A549 (cell line): ENCODE data around the gene ITGB2. TPM values are rescaled to one million over a fixed set of nuclear protein-coding genes. Genes with fewer than 3 reads are reported as not detected.

Source experiments
- ATAC-seq, 2 experiments: fragments of 200-7000 bp in 1 of 2; fragments of >200 bp in 1 of 2; cut with Nextera tagmentation in 1 of 2; cut with Tn5 transposase in 1 of 2; 3 replicates each; pipeline versions ENCODE4 v1.8.0 to v1.9.1; 2018 to 2020; ENCODE audit warnings: mild to moderate bottlenecking in 1 of 2, moderate library complexity in 1 of 2
- CTCF ChIA-PET: fragments of 300-600 bp; sonication (Branson Sonifier 250); formaldehyde crosslinking; extraction: SDS; loops from one replicate; lab custom pipeline; 2021; ENCODE audit warnings: antibody characterized with exemption, inconsistent platforms; lab: Yijun Ruan, JAX
- POLR2A ChIA-PET: fragments of 350-600 bp; formaldehyde crosslinking; extraction: SDS; loops from one replicate; lab custom pipeline; 2021; ENCODE audit warnings: antibody characterized with exemption, inconsistent platforms; lab: Yijun Ruan, JAX
- DNase-seq, 2 experiments: peaks; one replicate each; pipeline versions ENCODE4 v3.0.0 to v3.0.0-alpha.2; 2011 to 2016; ENCODE audit warnings: low read depth in 1 of 2, low spot score in 1 of 2
- FAIRE-seq: peaks from 2 replicates; lab custom pipeline; 2011; peaks lifted over from hg19 to GRCh38; lab: Jason Lieb, UNC
- H3K27ac ChIP-seq, 2 experiments: fragments of >200 bp; sonication (Bioruptor Twin); formaldehyde crosslinking; 3 replicates each; pipeline ENCODE4 v1.5.1; 2016 to 2017
- H3K4me1 ChIP-seq: fragments of >200 bp; sonication (Bioruptor Twin); formaldehyde crosslinking; 3 replicates; pipeline ENCODE4 v1.6.1; 2016
- H3K4me2 ChIP-seq: fragments of >200 bp; sonication (Bioruptor Twin); formaldehyde crosslinking; 3 replicates; pipeline ENCODE4 v1.6.1; 2016
- H3K4me3 ChIP-seq: fragments of >200 bp; sonication (Bioruptor Twin); formaldehyde crosslinking; 3 replicates; pipeline ENCODE4 v1.5.1; 2016
- H3K9me3 ChIP-seq: fragments of >200 bp; sonication (Bioruptor Twin); formaldehyde crosslinking; 3 replicates; pipeline ENCODE4 v1.6.1; 2016
- BHLHE40 ChIP-seq: IDR thresholded peaks from 2 replicates; pipeline ENCODE4 v1.6.1; 2012; ENCODE audit warnings: low read depth, low read length, inconsistent platforms
- CBX2 ChIP-seq: fragments of 200-600 bp; sonication (generic); IDR thresholded peaks from 2 replicates; pipeline ENCODE4 v1.6.1; 2016; ENCODE audit warnings: low read depth, mild to moderate bottlenecking, borderline replicate concordance
- CHD4 ChIP-seq: fragments of 200-600 bp; sonication (generic); IDR thresholded peaks from 2 replicates; pipeline ENCODE4 v1.6.1; 2016; ENCODE audit warnings: antibody characterized with exemption, mild to moderate bottlenecking, borderline replicate concordance
- EHMT2 ChIP-seq: fragments of 200-600 bp; sonication (generic); IDR thresholded peaks from 2 replicates; pipeline ENCODE4 v1.6.1; 2016; ENCODE audit warnings: antibody characterized with exemption, low read depth, mild to moderate bottlenecking, moderate library complexity
- EP300 ChIP-seq, 2 experiments: fragments of >200 bp; sonication (Bioruptor Twin); formaldehyde crosslinking; IDR thresholded peaks; 2 replicates in 1 of 2; 3 replicates in 1 of 2; pipeline ENCODE4 v1.6.1; 2016 to 2017
- FOSL2 ChIP-seq, 2 experiments: fragments of 450-650 bp in 1 of 2; fragments of >200 bp in 1 of 2; sonication (Bioruptor Twin) in 1 of 2; formaldehyde crosslinking; IDR thresholded peaks; 2 replicates each; pipeline versions ENCODE4 v1.5.0 to v1.6.1; 2016 to 2020; ENCODE audit warnings: mild to moderate bottlenecking in 1 of 2, moderate library complexity in 1 of 2
- FOXS1 ChIP-seq: fragments of 250-450 bp; sonication (Bioruptor Pico); IDR thresholded peaks from 2 replicates; pipeline ENCODE4 v1.5.0; 2020; ENCODE audit warnings: mild to moderate bottlenecking, moderate library complexity
- HEYL ChIP-seq: fragments of 250-450 bp; sonication (Bioruptor Pico); IDR thresholded peaks from 2 replicates; pipeline ENCODE4 v1.8.0; 2021; ENCODE audit warnings: mild to moderate bottlenecking, moderate library complexity
- HMGXB4 ChIP-seq: fragments of 250-450 bp; sonication (Bioruptor Pico); IDR thresholded peaks from 2 replicates; pipeline ENCODE4 v1.5.0; 2021; ENCODE audit warnings: mild to moderate bottlenecking, moderate library complexity, borderline replicate concordance
- HOXB13 ChIP-seq: fragments of 250-450 bp; sonication (Bioruptor Pico); IDR thresholded peaks from 2 replicates; pipeline ENCODE4 v1.5.0; 2020; ENCODE audit warnings: low read depth, mild to moderate bottlenecking, moderate library complexity
- JUNB ChIP-seq: fragments of >200 bp; sonication (Bioruptor Twin); formaldehyde crosslinking; IDR thresholded peaks from 2 replicates; pipeline ENCODE4 v1.6.1; 2016
- MAFK ChIP-seq: fragments of 450-650 bp; IDR thresholded peaks from 2 replicates; pipeline ENCODE4 v1.6.1; 2014; ENCODE audit not compliant: partially characterized antibody
- MYC ChIP-seq: IDR thresholded peaks from 2 replicates; pipeline ENCODE4 v1.6.1; 2012; ENCODE audit warnings: mild to moderate bottlenecking, inconsistent platforms, low read length, improper control_type of control experiment, borderline replicate concordance
- NR3C1 ChIP-seq: fragments of >200 bp; sonication (Bioruptor Twin); formaldehyde crosslinking; IDR thresholded peaks from 3 replicates; pipeline ENCODE4 v1.6.1; 2017
- PBX3 ChIP-seq: IDR thresholded peaks from 2 replicates; pipeline ENCODE4 v1.6.1; 2012
- RCOR1 ChIP-seq: fragments of 150-350 bp; IDR thresholded peaks from 2 replicates; pipeline ENCODE4 v1.6.1; 2014; ENCODE audit warnings: antibody characterized with exemption, low read length, low read depth
- RFX5 ChIP-seq: fragments of 450-650 bp; IDR thresholded peaks from 2 replicates; pipeline ENCODE4 v1.7.1; 2014; ENCODE audit warnings: antibody characterized with exemption, mild to moderate bottlenecking, moderate library complexity
- RNF2 ChIP-seq: fragments of 200-600 bp; sonication (generic); IDR thresholded peaks from 2 replicates; pipeline ENCODE4 v1.6.1; 2016; ENCODE audit warnings: low read depth, mild to moderate bottlenecking, antibody characterized with exemption, moderate library complexity, borderline replicate concordance
- SMC3 ChIP-seq: fragments of >200 bp; sonication (Bioruptor Twin); formaldehyde crosslinking; IDR thresholded peaks from 3 replicates; pipeline ENCODE4 v1.6.1; 2018; ENCODE audit warnings: inconsistent platforms
- ZSCAN20 ChIP-seq: fragments of 250-450 bp; sonication (Bioruptor Pico); IDR thresholded peaks from 2 replicates; pipeline ENCODE4 v1.8.0; 2022; ENCODE audit warnings: mild to moderate bottlenecking, moderate library complexity
- WGBS: methylation state at CpG from one replicate; pipeline ENCODE4 v1.1.6; 2017; ENCODE audit errors: missing lambda C conversion rate; 5-methylcytosine and 5-hydroxymethylcytosine counted together
- polyA plus RNA-seq, 4 experiments: library from polyadenylated mRNA; depleted of rRNA in 3 of 4; stranded (reverse); fragments of >200 nt; fragmentation: RNase III in 1 of 4; extraction: RNeasy Plus Mini Kit Qiagen cat#74134 plus additional on column Dnase treatment in 1 of 4; gene quantifications; 2 replicates in 3 of 4; 3 replicates in 1 of 4; pipeline ENCODE4 v1.2.3, GENCODE V29; 2011 to 2017
- TF ChIP-seq, protein P1 (sequence below): fragments of 150-350 bp; IDR thresholded peaks from 2 replicates; pipeline ENCODE4 v1.6.1; 2014; ENCODE audit warnings: low read depth, mild to moderate bottlenecking, low read length
- TF ChIP-seq, protein P2 (sequence below): fragments of 250-450 bp; sonication (Bioruptor Pico); IDR thresholded peaks from 2 replicates; pipeline ENCODE4 v1.5.0; 2020; ENCODE audit warnings: low read depth, mild to moderate bottlenecking, moderate library complexity

The ITGB2 gene
- polyA plus RNA-seq, 2 of the 4 experiments (the other 2 are of a cell fraction): 0.46 to 0.59 TPM

DNA sequence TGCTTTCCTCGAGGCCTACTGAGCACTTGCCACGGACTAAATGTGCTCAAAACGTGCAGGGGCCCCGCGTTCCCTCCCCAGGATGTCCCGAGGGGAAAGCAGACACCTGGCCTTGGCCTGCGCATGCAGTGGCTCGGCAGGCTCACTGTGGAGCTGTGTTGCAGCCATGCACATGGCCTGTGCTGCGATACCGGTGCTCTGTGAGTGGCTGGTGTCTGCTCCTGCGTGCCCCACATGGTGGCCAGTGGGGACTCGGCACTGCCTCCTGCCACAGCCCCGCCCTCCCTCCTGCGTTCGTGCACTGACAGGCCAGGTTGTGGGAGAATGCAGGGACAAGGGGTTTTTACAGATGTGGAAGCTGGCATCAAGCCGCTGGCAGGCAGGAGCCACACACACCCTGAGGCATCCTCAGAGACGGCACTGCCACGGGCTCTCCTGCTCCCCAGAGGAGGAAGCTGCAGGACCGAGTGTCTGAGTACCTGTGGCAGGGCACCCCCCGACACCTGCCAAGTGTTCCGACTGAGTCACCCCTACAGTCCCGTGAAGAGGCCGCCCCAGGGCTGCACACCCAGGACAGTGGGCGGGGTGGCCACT is 30.3 kb downstream of the ITGB2 start:
- ATAC-seq (no peak), DNase-seq (no peak), FAIRE-seq (no peak)
- ChIA-PET CTCF (interaction anchor here (0.9 to 2.5 kb wide), 3 partner anchors 27 to 43 kb away, joined by 3 to 13 read pairs (median 8); no protein-coding TSS in a partner anchor), POLR2A (no interaction called here)
- WGBS: 60% methylated on average over 2 of the region's 24 CpGs
- Histone ChIP-seq H3K4me3 (no peak overlapping the region), H3K27ac (no peak overlapping the region), H3K4me1 (no peaks in the 10 kb centered on the region), H3K9me3 (no peaks in the 10 kb centered on the region), H3K4me2 (no peak overlapping the region)
- TF ChIP-seq HEYL (CRISPR knock-in tag) (no peak), RFX5 (no peak), MYC (no peak), CHD4 (no peak), NR3C1 (no peak), CBX2 (no peak), BHLHE40 (no peak), HOXB13 (no peak), ZSCAN20 (CRISPR knock-in tag) (no peak)
- TF ChIP-seq, protein P1, sequence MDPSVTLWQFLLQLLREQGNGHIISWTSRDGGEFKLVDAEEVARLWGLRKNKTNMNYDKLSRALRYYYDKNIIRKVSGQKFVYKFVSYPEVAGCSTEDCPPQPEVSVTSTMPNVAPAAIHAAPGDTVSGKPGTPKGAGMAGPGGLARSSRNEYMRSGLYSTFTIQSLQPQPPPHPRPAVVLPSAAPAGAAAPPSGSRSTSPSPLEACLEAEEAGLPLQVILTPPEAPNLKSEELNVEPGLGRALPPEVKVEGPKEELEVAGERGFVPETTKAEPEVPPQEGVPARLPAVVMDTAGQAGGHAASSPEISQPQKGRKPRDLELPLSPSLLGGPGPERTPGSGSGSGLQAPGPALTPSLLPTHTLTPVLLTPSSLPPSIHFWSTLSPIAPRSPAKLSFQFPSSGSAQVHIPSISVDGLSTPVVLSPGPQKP: no peak
- TF ChIP-seq, protein P2, sequence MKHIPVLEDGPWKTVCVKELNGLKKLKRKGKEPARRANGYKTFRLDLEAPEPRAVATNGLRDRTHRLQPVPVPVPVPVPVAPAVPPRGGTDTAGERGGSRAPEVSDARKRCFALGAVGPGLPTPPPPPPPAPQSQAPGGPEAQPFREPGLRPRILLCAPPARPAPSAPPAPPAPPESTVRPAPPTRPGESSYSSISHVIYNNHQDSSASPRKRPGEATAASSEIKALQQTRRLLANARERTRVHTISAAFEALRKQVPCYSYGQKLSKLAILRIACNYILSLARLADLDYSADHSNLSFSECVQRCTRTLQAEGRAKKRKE (CRISPR knock-in tag): no peak

DNA sequence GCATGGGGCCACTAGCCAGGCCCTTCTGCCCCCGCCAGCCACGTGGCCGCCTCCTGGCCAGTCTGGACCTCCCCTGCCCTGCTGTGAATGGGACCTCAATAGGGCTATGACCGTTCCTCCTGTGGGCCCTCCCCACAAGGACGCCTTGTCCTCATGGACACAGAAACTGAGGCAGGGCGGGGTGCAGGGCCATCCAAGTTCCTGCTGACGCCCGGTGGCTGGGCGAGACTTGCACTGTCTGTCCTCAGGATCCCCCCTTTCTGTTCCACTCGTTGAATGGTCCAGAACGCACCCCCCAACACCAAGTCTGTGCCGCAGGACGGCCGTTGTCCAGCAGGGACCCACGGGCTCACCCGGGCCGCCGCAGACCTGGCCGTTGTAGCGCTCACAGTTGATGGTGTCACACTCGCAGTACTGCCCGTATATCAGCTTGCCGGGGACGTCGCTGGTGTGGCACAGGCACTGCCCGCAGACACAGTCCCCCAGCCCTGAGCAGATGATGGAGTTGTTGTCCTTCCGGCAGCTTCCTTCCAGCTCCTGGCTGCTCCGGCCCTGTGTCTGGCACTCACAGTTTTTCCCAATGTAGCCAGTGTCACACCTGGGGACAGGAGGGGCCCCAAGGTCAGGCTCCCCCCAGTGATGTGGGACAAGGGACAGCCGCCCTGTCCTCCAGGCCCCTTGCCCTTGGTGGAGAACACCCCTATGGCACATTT is 30.9 kb downstream of the ITGB2 start:
- ATAC-seq (no peak), FAIRE-seq (no peak), DNase-seq (no peak)
- Histone ChIP-seq H3K27ac (no peak overlapping the region), H3K4me3 (no peak overlapping the region), H3K4me2 (no peak overlapping the region), H3K4me1 (no peaks in the 10 kb centered on the region), H3K9me3 (no peaks in the 10 kb centered on the region)
- ChIA-PET CTCF (interaction anchor here (1.0 to 2.5 kb wide), 2 partner anchors 43 to 90 kb away, joined by 3 to 8 read pairs; no protein-coding TSS in a partner anchor), POLR2A (interaction anchor here (1.4 kb wide), 1 partner anchor 16 kb away, joined by 3 read pairs; the partner anchor contains the start of gene PTTG1IP)
- WGBS: 66% methylated on average over 5 of the region's 29 CpGs
- TF ChIP-seq EHMT2: no peak
- no peak for TF ChIP-seq FOXS1 (CRISPR knock-in tag)
- no peak for TF ChIP-seq SMC3
- TF ChIP-seq HMGXB4 (CRISPR knock-in tag): no peak
- no peak for TF ChIP-seq RCOR1
- no peak for TF ChIP-seq CBX2
- no peak for TF ChIP-seq RNF2
- TF ChIP-seq HOXB13: no peak
- no peak for TF ChIP-seq PBX3
- no peak for TF ChIP-seq EP300 (IDR thresholded peaks at IDR 0.05)
- TF ChIP-seq JUNB: no peak
- TF ChIP-seq MAFK: no peak
- no peak for TF ChIP-seq FOSL2 (IDR thresholded peaks at IDR 0.05)
- no peak for TF ChIP-seq FOSL2 (CRISPR knock-in tag; IDR thresholded peaks at IDR 0.05)
- no peak for TF ChIP-seq CHD4
- TF ChIP-seq ZSCAN20 (CRISPR knock-in tag): no peak
